DMS53 treated with DMSO at 0.1 percent for 48 hours (cell line): ENCODE data around the gene UQCC5.
A peak's percentile ranks its signal among the peaks of the same experiment; 100 is the strongest.

ENCODE experiments used
- DNase-seq: peaks from one replicate; lab custom pipeline; 2025; ENCODE audit not compliant: unreplicated experiment; lab: John Stamatoyannopoulos, UW

The UQCC5 gene

GRCh38 chr3:52532838-52533622, 3.4 kb upstream of the UQCC5 start:
- no peak for DNase-seq

- peak; percentile 1 for DNase-seq
Observed at GRCh38 chr3:52533623-52534280, 2.7 kb upstream of the UQCC5 start, which contains the start of gene NT5DC2. Gene NT5DC2, minus strand, starts transcription at chr3:52533857. Its CDS starts 120 bp downstream, at chr3:52533737.

GRCh38 chr3:52534281-52535183, 1.9 kb upstream of the UQCC5 start:
- peak; percentile 26 for DNase-seq

- no peak for DNase-seq
Observed at GRCh38 chr3:52535411-52536111, 844 bp upstream of the UQCC5 start.

- no peak for DNase-seq
Observed at GRCh38 chr3:52536112-52536368, 365 bp upstream of the UQCC5 start.

- DNase-seq = no peak
Observed at GRCh38 chr3:52537165-52537620, 788 bp downstream of the UQCC5 start.

GRCh38 chr3:52537726-52538421, 1.5 kb downstream of the UQCC5 start:
- DNase-seq = no peak

GRCh38 chr3:52539010-52539653, 2.7 kb downstream of the UQCC5 start:
- DNase-seq = no peak

GRCh38 chr3:52541050-52541449, 4.6 kb downstream of the UQCC5 start:
- DNase-seq = no peak

- no peak for DNase-seq
Observed at GRCh38 chr3:52544937-52545336, 8.5 kb downstream of the UQCC5 start.

- DNase-seq = no peak
Observed at GRCh38 chr3:52546111-52546901, 9.9 kb downstream of the UQCC5 start.

GRCh38 chr3:52547143-52547542, 10.7 kb downstream of the UQCC5 start:
- no peak for DNase-seq

GRCh38 chr3:52551118-52551517, 14.7 kb downstream of the UQCC5 start:
- no peak for DNase-seq

- DNase-seq = no peak
Observed at GRCh38 chr3:52552089-52552488, 15.7 kb downstream of the UQCC5 start.

GRCh38 chr3:52554026-52554755, 17.8 kb downstream of the UQCC5 start:
- DNase-seq = no peak

GRCh38 chr3:52555056-52555455, 18.7 kb downstream of the UQCC5 start:
- DNase-seq = no peak

- no peak for DNase-seq
Observed at GRCh38 chr3:52557011-52557960, 20.9 kb downstream of the UQCC5 start.
